H1 (cell line): Measurements from ENCODE around the gene VEZT. TPM values are rescaled to one million over a fixed set of nuclear protein-coding genes. Genes with fewer than 3 reads are reported as not detected.

Source experiments
- CTCF ChIA-PET: fragments of 300-600 bp; sonication (Branson Sonifier 250); formaldehyde crosslinking; loops from one replicate; lab custom pipeline; 2021; ENCODE audit not compliant: partially characterized antibody; lab: Charles Lee
- POLR2A ChIA-PET: fragments of 300-600 bp; sonication (Branson Sonifier 250); formaldehyde crosslinking; loops from one replicate; lab custom pipeline; 2021; ENCODE audit warnings: inconsistent platforms; ENCODE audit not compliant: partially characterized antibody; lab: Charles Lee
- DNase-seq, 2 experiments: peaks; one replicate each; pipeline versions ENCODE4 v3.0.0 to v3.0.0-alpha.2; 2010 to 2022; ENCODE audit warnings: low spot score in 2 of 2, low read depth in 1 of 2, mixed read lengths in 1 of 2
- FAIRE-seq: peaks from 2 replicates; lab custom pipeline; 2011; peaks lifted over from hg19 to GRCh38; lab: Jason Lieb, UNC
- H2AFZ ChIP-seq: 2 replicates; pipeline ENCODE4 v1.8.1; 2012; ENCODE audit warnings: low read length, inconsistent platforms
- H2AK5ac ChIP-seq: 2 replicates; pipeline ENCODE4 v1.6.1; 2013; ENCODE audit warnings: low read depth, low read length
- H2BK120ac ChIP-seq: replicated peaks from 2 replicates; pipeline ENCODE3; 2013; ENCODE audit warnings: low read depth, low read length, inconsistent platforms
- H2BK12ac ChIP-seq: 2 replicates; pipeline ENCODE4 v1.6.1; 2013; ENCODE audit warnings: low read depth, low read length
- H2BK15ac ChIP-seq: 2 replicates; pipeline ENCODE4 v1.6.1; 2013; ENCODE audit warnings: low read length
- H2BK20ac ChIP-seq: 2 replicates; pipeline ENCODE4 v1.6.1; 2013; ENCODE audit warnings: low read length
- H2BK5ac ChIP-seq: 2 replicates; pipeline ENCODE4 v1.6.1; 2013; ENCODE audit warnings: low read depth, low read length
- H3K14ac ChIP-seq: 2 replicates; pipeline ENCODE4 v1.6.1; 2013; ENCODE audit warnings: inconsistent platforms; ENCODE audit not compliant: insufficient read length
- H3K18ac ChIP-seq: 2 replicates; pipeline ENCODE4 v1.6.1; 2013; ENCODE audit warnings: low read length; ENCODE audit errors: extremely low read depth
- H3K23ac ChIP-seq: 2 replicates; pipeline ENCODE4 v1.6.1; 2013; ENCODE audit warnings: inconsistent platforms; ENCODE audit not compliant: insufficient read length
- H3K23me2 ChIP-seq: 2 replicates; pipeline ENCODE4 v1.6.1; 2013; ENCODE audit warnings: low read depth, low read length
- H3K27ac ChIP-seq: 2 replicates; pipeline ENCODE4 v1.6.1; 2011; ENCODE audit warnings: low read depth, low read length, inconsistent platforms
- H3K27me3 ChIP-seq, 4 experiments: replicated peaks in 1 of 4; 1 replicate in 1 of 4; 2 replicates in 3 of 4; pipeline versions ENCODE4 v1.6.1 to v1.8.1; 2011 to 2013; ENCODE audit warnings: low read length in 3 of 4, mild to moderate bottlenecking in 3 of 4, inconsistent platforms in 2 of 4, mixed read lengths in 2 of 4, moderate library complexity in 1 of 4; ENCODE audit not compliant: control insufficient read depth in 3 of 4, insufficient read depth in 3 of 4; ENCODE audit errors: extremely low read depth in 1 of 4
- H3K36me3 ChIP-seq, 4 experiments: 2 replicates each; pipeline versions ENCODE4 v1.6.1 to v1.8.1; 2011 to 2013; ENCODE audit warnings: mild to moderate bottlenecking in 4 of 4, low read length in 3 of 4, moderate library complexity in 2 of 4, control low read depth in 1 of 4, inconsistent platforms in 1 of 4; ENCODE audit not compliant: insufficient read depth in 4 of 4, control insufficient read depth in 2 of 4
- H3K4ac ChIP-seq: replicated peaks from 2 replicates; pipeline ENCODE3; 2013; ENCODE audit warnings: low read length, low read depth, mixed read lengths, inconsistent platforms; ENCODE audit not compliant: insufficient read length
- H3K4me1 ChIP-seq, 4 experiments: replicated peaks in 1 of 4; 1 replicate in 1 of 4; 2 replicates in 3 of 4; pipeline versions ENCODE4 v1.6.1 to v1.8.1; 2011 to 2013; ENCODE audit warnings: low read length in 3 of 4, inconsistent platforms in 2 of 4, mixed read lengths in 1 of 4; ENCODE audit not compliant: insufficient read depth in 4 of 4, control insufficient read depth in 3 of 4
- H3K4me2 ChIP-seq, 2 experiments: 2 replicates each; pipeline versions ENCODE4 v1.6.1 to v1.8.1; 2011 to 2013; ENCODE audit warnings: low read depth in 2 of 2, low read length in 2 of 2, control low read depth in 1 of 2, inconsistent platforms in 1 of 2, mild to moderate bottlenecking in 1 of 2; ENCODE audit not compliant: insufficient read depth in 1 of 2
- H3K4me3 ChIP-seq, 4 experiments: fragments of 200-600, 300-600 bp in 1 of 4; sonication (generic), shearing (Covaris generic), sonication (Bioruptor Twin) in 1 of 4; 2 replicates each; pipeline versions ENCODE4 v1.5.1 to v1.8.1; 2011 to 2016; ENCODE audit warnings: low read length in 4 of 4, low read depth in 3 of 4, control low read depth in 2 of 4, inconsistent platforms in 2 of 4, mild to moderate bottlenecking in 2 of 4, mixed read lengths in 1 of 4, moderate library complexity in 1 of 4; ENCODE audit not compliant: insufficient read depth in 2 of 4; ENCODE audit errors: extremely low read depth in 1 of 4
- H3K56ac ChIP-seq: replicated peaks from 2 replicates; pipeline ENCODE3; 2013; ENCODE audit warnings: low read depth, mild to moderate bottlenecking, mixed read lengths, low read length, inconsistent platforms; ENCODE audit not compliant: insufficient read length
- H3K79me1 ChIP-seq: 2 replicates; pipeline ENCODE4 v1.6.1; 2013; ENCODE audit warnings: low read depth, low read length, control low read depth
- H3K79me2 ChIP-seq, 2 experiments: 2 replicates each; pipeline versions ENCODE4 v1.6.1 to v1.8.1; 2012 to 2013; ENCODE audit warnings: low read length in 2 of 2, mild to moderate bottlenecking in 2 of 2, inconsistent platforms in 1 of 2; ENCODE audit not compliant: insufficient read depth in 2 of 2, control insufficient read depth in 1 of 2
- H3K9ac ChIP-seq, 4 experiments: replicated peaks in 1 of 4; 1 replicate in 1 of 4; 2 replicates in 3 of 4; pipeline versions ENCODE4 v1.6.1 to v1.8.1; 2011 to 2013; ENCODE audit warnings: low read depth in 3 of 4, low read length in 3 of 4, control low read depth in 2 of 4, mild to moderate bottlenecking in 2 of 4, moderate library complexity in 2 of 4, inconsistent platforms in 1 of 4; ENCODE audit errors: extremely low read depth in 1 of 4
- H3K9me3 ChIP-seq, 2 experiments: 2 replicates each; pipeline versions ENCODE4 v1.6.1 to v1.8.1; 2012 to 2013; ENCODE audit warnings: mild to moderate bottlenecking in 2 of 2, moderate library complexity in 2 of 2, control low read depth in 1 of 2, inconsistent platforms in 1 of 2, low read depth in 1 of 2, low read length in 1 of 2, mixed read lengths in 1 of 2; ENCODE audit not compliant: insufficient read depth in 2 of 2
- H4K20me1 ChIP-seq, 2 experiments: replicated peaks in 1 of 2; 2 replicates each; pipeline versions ENCODE3 to v1.8.1; 2011 to 2013; ENCODE audit warnings: inconsistent platforms in 2 of 2, low read length in 2 of 2, mild to moderate bottlenecking in 1 of 2; ENCODE audit not compliant: insufficient read depth in 2 of 2, control insufficient read depth in 1 of 2
- H4K5ac ChIP-seq: 2 replicates; pipeline ENCODE4 v1.6.1; 2013; ENCODE audit warnings: low read length, low read depth, mixed read lengths, inconsistent platforms; ENCODE audit not compliant: insufficient read length
- H4K8ac ChIP-seq: 2 replicates; pipeline ENCODE4 v1.8.0; 2013; ENCODE audit warnings: mild to moderate bottlenecking, moderate library complexity, low read length, inconsistent platforms; ENCODE audit not compliant: insufficient read depth; ENCODE audit errors: extremely low read depth
- H4K91ac ChIP-seq: replicated peaks from 2 replicates; pipeline ENCODE3; 2013; ENCODE audit warnings: low read length, mixed read lengths, inconsistent platforms; ENCODE audit not compliant: insufficient read length
- CREB1 ChIP-seq: IDR thresholded peaks from 2 replicates; pipeline ENCODE4 v1.6.1; 2012; ENCODE audit warnings: inconsistent platforms
- NANOG ChIP-seq: IDR thresholded peaks from 2 replicates; pipeline ENCODE4 v1.6.1; 2011; ENCODE audit warnings: low read length, low read depth, mild to moderate bottlenecking, inconsistent platforms; ENCODE audit not compliant: insufficient read depth, poor library complexity, severe bottlenecking
- TCF12 ChIP-seq: IDR thresholded peaks from 2 replicates; pipeline ENCODE4 v1.6.1; 2011; ENCODE audit warnings: low read depth, mild to moderate bottlenecking, low read length
- WGBS, 2 experiments: shearing (Covaris generic) in 1 of 2; methylation state at CpG; one replicate each; pipeline versions ENCODE4 v1.1.6 to v1.1.7; 2013 to 2015; ENCODE audit warnings: low lambda C conversion rate in 2 of 2, mixed read lengths in 2 of 2, inconsistent platforms in 1 of 2, low coverage in 1 of 2, missing lambda C conversion rate in 1 of 2; ENCODE audit not compliant: insufficient replicate concordance in 2 of 2, insufficient coverage in 1 of 2, insufficient read length in 1 of 2; ENCODE audit errors: extremely low coverage in 1 of 2, missing lambda C conversion rate in 1 of 2; 5-methylcytosine and 5-hydroxymethylcytosine counted together
- polyA plus RNA-seq, 7 experiments: library from polyadenylated mRNA; depleted of rRNA in 3 of 7; stranded (reverse) in 5 of 7; unstranded in 2 of 7; fragments of >200 nt in 5 of 7; fragments of 200-250 nt in 2 of 7; gene quantifications; 1 replicate in 5 of 7; 2 replicates in 1 of 7; 4 replicates in 1 of 7; pipeline versions ENCODE4 v1.2.1 to v1.2.3, GENCODE V29; 2011 to 2013; ENCODE audit warnings: missing spikeins in 2 of 7, mixed read lengths in 2 of 7
- total RNA-seq: library from RNA; stranded (reverse); fragmentation: NEBNext Ultra II Directional; extraction: Animal tissue kit (Norgen Biotek cat#: 25700); gene quantifications from 2 replicates; pipeline ENCODE4 v1.2.1, GENCODE V29; 2021
- TF ChIP-seq, protein P1 (sequence below), 3 experiments: IDR thresholded peaks; 1 replicate in 2 of 3; 2 replicates in 1 of 3; pipeline versions ENCODE4 v1.5.1 to v1.6.1; 2011; ENCODE audit warnings: low read length in 3 of 3, mild to moderate bottlenecking in 3 of 3, inconsistent platforms in 2 of 3, low read depth in 1 of 3, moderate library complexity in 1 of 3; ENCODE audit not compliant: insufficient read depth in 1 of 3; ENCODE audit errors: control extremely low read depth in 1 of 3

VEZT gene
- total and polyA plus RNA-seq, 2 of the 8 experiments (the other 6 are each of a cell fraction or from before 2014, with no cell fraction given), result 44.0 to 56.1 TPM

- no peak overlapping the region for H2BK5ac ChIP-seq
- no peak overlapping the region for H2BK15ac ChIP-seq
- H2AFZ ChIP-seq, result no peak overlapping the region
- H3K4ac ChIP-seq, result no peak overlapping the region
- no peaks in the 10 kb centered on the region for H4K20me1 ChIP-seq
- 0 out of 2 replicates have a peak overlapping the region, but pooled peaks have one; percentile 55 for H2BK12ac ChIP-seq
- H3K79me2 ChIP-seq, result no peaks in the 10 kb centered on the region
- H3K14ac ChIP-seq, result no peak overlapping the region
- POLR2A ChIA-PET, result interaction anchor here (1.8 kb wide), 1 partner anchor 119 kb away, joined by 3 read pairs; the partner anchor contains the start of genes FGD6 and VEZT
- no peaks in the 10 kb centered on the region for H3K4me1 ChIP-seq
- no peak overlapping the region for H3K27ac ChIP-seq
- H3K56ac ChIP-seq, result no peak overlapping the region
- H3K23ac ChIP-seq, result no peak overlapping the region
- no peaks in the 10 kb centered on the region for H3K36me3 ChIP-seq
- no peak for FAIRE-seq
- no peak overlapping the region; a peak in 1 of 8 replicates for H3K4me3 ChIP-seq
- H2BK20ac ChIP-seq, result no peak overlapping the region
- no peak for TF ChIP-seq NANOG
- no peak for TF ChIP-seq TCF12
- TF ChIP-seq, protein P1, sequence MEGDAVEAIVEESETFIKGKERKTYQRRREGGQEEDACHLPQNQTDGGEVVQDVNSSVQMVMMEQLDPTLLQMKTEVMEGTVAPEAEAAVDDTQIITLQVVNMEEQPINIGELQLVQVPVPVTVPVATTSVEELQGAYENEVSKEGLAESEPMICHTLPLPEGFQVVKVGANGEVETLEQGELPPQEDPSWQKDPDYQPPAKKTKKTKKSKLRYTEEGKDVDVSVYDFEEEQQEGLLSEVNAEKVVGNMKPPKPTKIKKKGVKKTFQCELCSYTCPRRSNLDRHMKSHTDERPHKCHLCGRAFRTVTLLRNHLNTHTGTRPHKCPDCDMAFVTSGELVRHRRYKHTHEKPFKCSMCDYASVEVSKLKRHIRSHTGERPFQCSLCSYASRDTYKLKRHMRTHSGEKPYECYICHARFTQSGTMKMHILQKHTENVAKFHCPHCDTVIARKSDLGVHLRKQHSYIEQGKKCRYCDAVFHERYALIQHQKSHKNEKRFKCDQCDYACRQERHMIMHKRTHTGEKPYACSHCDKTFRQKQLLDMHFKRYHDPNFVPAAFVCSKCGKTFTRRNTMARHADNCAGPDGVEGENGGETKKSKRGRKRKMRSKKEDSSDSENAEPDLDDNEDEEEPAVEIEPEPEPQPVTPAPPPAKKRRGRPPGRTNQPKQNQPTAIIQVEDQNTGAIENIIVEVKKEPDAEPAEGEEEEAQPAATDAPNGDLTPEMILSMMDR (IDR thresholded peaks at IDR 0.05; ENCODE audit: control extremely low read depth in 1 of 3, insufficient read depth in 1 of 3, low read depth in 1 of 3, low read length in 3 of 3), result no peak
- TF ChIP-seq CREB1, result no peak
- TF ChIP-seq, all 59 proteins: peak for 0
- Histone ChIP-seq H3K4me2 (peak overlapping the region; percentile 3 to 44; a peak in 3 of 4 replicates), H3K9ac (no peak overlapping the region; a peak in 1 of 7 replicates), H2AK5ac (no peak overlapping the region), H3K27me3 (no peaks in the 10 kb centered on the region), H2BK120ac (no peak overlapping the region), H3K23me2 (no peaks in the 10 kb centered on the region), H3K18ac (no peak overlapping the region), H3K9me3 (no peaks in the 10 kb centered on the region), H4K5ac (no peak overlapping the region), H4K91ac (no peak overlapping the region), H3K79me1 (no peaks in the 10 kb centered on the region), H4K8ac (no peak overlapping the region)
- WGBS, 2 experiments, result 60% methylated on average over 4 of the region's 4 CpGs; no CpG with 5 or more reads in 1 of the 2 experiments
- DNase-seq, result no peak
- CTCF ChIA-PET, result interaction anchor here (0.6 to 2.3 kb wide), 11 partner anchors 16 to 456 kb away, joined by 3 to 17 read pairs (median 3); partner anchors contain the start of gene NDUFA12
Measured at GRCh38 chr12:95335948-95336347, 118.3 kb downstream of the VEZT start.
